ENCODE results near the gene NRARP.

NRARP gene

GRCh38 chr9:137297966-137298365 is 4.1 kb downstream of the NRARP start:
- DNase-seq (ENCODE audit: low spot score): no peak

GRCh38 chr9:137296670-137297664 is 5.1 kb downstream of the NRARP start:
- no peak for DNase-seq (ENCODE audit: low spot score)

- DNase-seq (ENCODE audit: low spot score): no peak
Measured at GRCh38 chr9:137295849-137296669, 6.0 kb downstream of the NRARP start.

GRCh38 chr9:137295238-137295811 is 6.7 kb downstream of the NRARP start:
- peak; percentile 91 for DNase-seq (ENCODE audit: low spot score)

- no peak for DNase-seq (ENCODE audit: low spot score)
Measured at GRCh38 chr9:137294681-137295237, 7.3 kb downstream of the NRARP start.

GRCh38 chr9:137294091-137294680 is 7.9 kb downstream of the NRARP start:
- no peak for DNase-seq (ENCODE audit: low spot score)

GRCh38 chr9:137293482-137294090 is 8.5 kb downstream of the NRARP start:
- DNase-seq (ENCODE audit: low spot score): no peak

- no peak for DNase-seq (ENCODE audit: low spot score)
Measured at GRCh38 chr9:137293094-137293481, 9.0 kb downstream of the NRARP start.

GRCh38 chr9:137286975-137287383 is 15.1 kb downstream of the NRARP start:
- peak; percentile 81 for DNase-seq (ENCODE audit: low spot score)

- DNase-seq (ENCODE audit: low spot score): no peak
Measured at GRCh38 chr9:137281345-137282116, 20.5 kb downstream of the NRARP start.

GRCh38 chr9:137280474-137281344 is 21.4 kb downstream of the NRARP start:
- DNase-seq (ENCODE audit: low spot score): peak; percentile 73

- no peak for DNase-seq (ENCODE audit: low spot score)
Measured at GRCh38 chr9:137279741-137280473, 22.2 kb downstream of the NRARP start.

- no peak for DNase-seq (ENCODE audit: low spot score)
Measured at GRCh38 chr9:137278721-137279711, 23.1 kb downstream of the NRARP start.

- DNase-seq (ENCODE audit: low spot score): no peak
Measured at GRCh38 chr9:137278061-137278701, 23.9 kb downstream of the NRARP start.

GRCh38 chr9:137277329-137278041 is 24.6 kb downstream of the NRARP start, which contains the start of gene TOR4A:
Gene TOR4A (plus strand): TSS chr9:137277726. CDS start chr9:137278690, 964 bp downstream.
- DNase-seq (ENCODE audit: low spot score): peak; percentile 84

Measured in iPS-NIHi11 (cell line).